Left forelimb (tissue), 1 donor: ENCODE results near the gene PRKCE.
"Not testable (repeated sequence)": the region's sequence is repeated elsewhere in the genome, so short reads cannot be mapped to it uniquely, and the experiment has no call there.

ENCODE experiments used
- DNase-seq: peaks from one replicate; pipeline ENCODE4 v3.0.0-alpha.2; 2018; ENCODE audit warnings: low spot score

PRKCE gene

DNA sequence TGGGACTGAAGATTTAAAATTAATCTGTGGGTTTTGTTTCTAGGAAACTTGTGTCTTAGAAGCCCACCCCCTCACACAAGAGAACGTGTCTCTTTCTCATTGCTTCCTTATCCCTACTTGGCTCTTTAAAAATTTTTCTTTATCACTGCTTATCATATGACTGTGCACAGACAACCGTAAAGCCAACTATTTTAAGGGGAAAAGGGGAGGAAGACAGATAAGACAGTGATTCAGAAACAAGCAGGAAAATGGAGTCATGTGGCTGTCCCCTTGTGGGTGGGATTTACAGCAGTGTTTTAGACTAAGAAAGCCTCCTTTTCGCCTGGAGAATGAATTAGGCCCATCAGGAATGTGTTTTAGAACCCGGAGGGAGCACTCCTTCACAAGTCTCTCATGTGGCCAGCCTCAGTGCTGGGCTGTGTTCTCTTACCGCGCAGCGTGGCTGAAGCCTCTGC lies 17.6 kb downstream of the PRKCE start:
- no peak for DNase-seq

GRCh38 chr2:45670646-45671045 lies 19.2 kb downstream of the PRKCE start:
- no peak for DNase-seq

- DNase-seq, result no peak
Measured at GRCh38 chr2:45672138-45672537, 20.7 kb downstream of the PRKCE start.

DNA sequence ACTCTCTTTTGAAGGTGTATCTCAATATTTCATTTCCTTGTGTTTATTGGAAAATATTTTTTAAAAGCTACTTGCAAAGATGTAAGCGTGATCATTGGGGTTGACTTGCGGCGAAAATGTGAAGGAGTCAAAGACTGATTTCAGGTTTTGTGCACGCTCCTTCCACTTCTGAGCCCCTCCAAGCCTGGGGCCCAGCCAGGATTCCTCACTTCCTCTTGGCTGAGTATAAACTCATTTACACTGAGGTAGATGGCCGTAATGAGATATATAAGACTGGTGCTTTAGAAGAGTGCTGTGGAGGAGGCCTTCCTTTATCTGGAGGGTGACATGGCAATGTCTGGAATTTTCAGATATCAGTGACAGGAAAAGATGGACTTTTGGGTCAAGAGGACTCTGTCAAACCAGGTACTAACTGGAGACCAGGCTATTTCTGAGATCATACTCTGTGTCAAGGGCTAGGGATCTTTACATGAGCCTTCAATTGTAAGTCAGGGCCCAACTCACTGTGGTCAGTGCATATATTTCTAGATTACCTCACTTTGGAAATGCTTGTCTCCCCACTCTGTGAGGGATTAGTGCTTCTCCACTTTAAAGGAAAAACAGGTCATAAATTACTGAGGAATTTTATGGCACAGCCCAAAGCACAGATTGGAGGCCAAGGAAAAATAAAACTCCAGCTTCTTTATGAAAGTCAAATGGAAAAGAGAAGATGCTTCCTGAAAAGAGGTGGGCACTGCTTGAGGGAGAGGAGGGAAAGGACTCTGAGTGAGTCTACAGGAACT lies 22.8 kb downstream of the PRKCE start:
- no peak for DNase-seq

DNA sequence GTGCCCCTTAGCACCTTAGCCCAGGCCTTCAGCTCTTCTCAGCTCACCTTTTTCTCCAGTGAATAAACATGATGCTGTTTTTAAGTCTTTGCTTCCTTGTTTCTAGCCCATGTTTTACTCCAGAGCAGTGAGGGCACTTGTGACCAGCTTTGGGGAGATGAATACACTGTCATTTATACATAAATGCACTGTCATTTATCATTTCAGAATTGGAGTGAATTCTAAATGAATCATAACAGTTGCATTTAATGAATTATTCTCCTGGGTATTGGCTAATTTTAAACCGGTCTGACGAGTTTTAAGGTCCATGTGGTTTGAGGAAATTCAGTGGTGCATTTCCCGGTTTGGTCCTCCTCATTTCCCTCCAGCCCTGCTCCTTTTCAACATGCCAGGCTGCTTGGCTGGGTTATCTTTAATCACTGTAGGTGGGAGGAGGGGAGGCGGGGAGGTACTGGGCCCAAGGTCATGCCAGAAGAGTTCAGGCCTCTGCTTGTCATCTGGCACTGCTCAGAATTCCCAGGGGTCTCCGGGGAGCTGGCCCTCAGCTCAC lies 23.9 kb downstream of the PRKCE start:
- DNase-seq, result no peak

DNA sequence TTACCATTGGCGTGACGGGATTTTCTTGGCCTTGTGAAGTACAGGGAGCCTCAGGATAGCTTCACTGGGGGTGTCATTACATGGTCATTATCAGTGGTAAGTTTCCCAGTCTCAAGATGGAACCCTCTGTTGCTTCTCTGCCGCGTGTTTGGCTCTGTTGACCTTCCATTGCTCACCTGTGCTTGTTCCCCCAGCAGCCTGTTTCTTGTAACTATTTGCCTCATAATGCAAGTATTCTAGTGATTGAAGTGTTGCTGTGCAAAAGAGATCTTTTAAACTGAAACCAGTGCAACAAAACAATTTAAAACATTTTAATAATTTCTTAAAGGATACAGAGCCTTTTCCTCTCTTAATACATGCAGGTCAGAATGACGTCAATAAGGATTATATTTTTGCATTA lies 24.6 kb downstream of the PRKCE start:
- DNase-seq, result no peak

GRCh38 chr2:45678791-45679348 lies 27.4 kb downstream of the PRKCE start:
- no peak for DNase-seq

GRCh38 chr2:45680351-45680967 lies 29.0 kb downstream of the PRKCE start:
- no peak for DNase-seq

GRCh38 chr2:45681675-45682074 lies 30.2 kb downstream of the PRKCE start:
- DNase-seq, result no peak

GRCh38 chr2:45683292-45683691 lies 31.8 kb downstream of the PRKCE start:
- no peak for DNase-seq

- DNase-seq, result no peak
Measured at GRCh38 chr2:45684756-45685155, 33.3 kb downstream of the PRKCE start.

- DNase-seq, result no peak
Measured at GRCh38 chr2:45685260-45685659, 33.8 kb downstream of the PRKCE start.

GRCh38 chr2:45687964-45688363 lies 36.5 kb downstream of the PRKCE start:
- no peak for DNase-seq

DNA sequence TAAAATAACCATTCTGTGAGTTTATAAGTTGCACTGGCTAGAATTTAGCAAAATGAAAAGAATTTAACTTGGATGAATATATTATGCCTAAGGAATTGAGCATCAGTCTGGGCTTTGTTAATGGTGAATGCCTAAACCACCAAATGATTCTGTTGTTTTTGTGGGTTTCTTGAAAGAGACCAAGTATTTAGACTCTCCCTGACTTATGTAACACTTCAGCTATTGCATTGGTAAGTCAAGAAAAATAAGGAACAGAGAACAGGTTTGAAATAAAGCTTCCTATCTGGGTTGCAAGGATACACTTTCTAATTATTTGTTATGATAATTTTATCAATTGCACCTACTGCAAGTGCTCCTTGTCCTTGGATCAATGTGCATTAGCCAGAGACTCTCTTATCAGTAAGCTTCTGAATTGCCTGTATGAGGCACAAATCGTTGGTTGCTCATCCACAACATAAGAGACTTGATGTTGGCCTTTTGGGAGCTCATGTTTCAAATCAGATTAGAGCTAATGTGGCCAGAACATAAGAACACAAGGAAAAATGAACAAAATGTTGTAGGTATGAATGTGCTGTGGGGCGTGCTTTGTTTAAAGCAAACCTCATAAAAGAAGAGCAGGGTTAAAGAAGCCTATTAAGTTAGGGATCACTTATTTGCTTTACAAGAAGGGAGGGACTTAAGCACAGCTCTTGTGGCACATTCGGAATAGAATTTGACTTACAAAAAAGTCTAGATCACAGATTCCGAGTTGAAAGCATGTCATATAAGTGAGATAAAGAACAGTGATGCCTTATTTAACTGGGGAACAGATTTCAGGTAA lies 37.2 kb downstream of the PRKCE start:
- DNase-seq, result no peak

DNA sequence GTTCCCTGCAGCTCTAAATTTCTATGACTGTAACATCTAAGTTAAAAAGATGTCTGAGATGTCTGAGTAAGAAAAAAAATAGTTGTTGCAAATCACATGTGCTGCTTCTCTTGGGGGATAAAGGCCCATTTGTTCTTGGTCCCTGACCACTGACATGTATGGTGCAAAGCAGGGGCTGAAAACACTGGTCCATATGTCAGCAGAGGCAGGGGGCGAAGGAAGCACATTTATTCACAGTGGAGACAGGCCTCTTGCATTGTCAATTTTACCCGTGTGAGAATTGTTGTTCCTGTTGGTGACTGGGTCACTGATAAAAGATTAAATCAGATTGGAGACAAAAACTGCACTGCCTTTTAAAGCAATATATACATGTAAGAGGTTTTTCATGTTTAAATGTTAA lies 38.8 kb downstream of the PRKCE start:
- no peak for DNase-seq

DNA sequence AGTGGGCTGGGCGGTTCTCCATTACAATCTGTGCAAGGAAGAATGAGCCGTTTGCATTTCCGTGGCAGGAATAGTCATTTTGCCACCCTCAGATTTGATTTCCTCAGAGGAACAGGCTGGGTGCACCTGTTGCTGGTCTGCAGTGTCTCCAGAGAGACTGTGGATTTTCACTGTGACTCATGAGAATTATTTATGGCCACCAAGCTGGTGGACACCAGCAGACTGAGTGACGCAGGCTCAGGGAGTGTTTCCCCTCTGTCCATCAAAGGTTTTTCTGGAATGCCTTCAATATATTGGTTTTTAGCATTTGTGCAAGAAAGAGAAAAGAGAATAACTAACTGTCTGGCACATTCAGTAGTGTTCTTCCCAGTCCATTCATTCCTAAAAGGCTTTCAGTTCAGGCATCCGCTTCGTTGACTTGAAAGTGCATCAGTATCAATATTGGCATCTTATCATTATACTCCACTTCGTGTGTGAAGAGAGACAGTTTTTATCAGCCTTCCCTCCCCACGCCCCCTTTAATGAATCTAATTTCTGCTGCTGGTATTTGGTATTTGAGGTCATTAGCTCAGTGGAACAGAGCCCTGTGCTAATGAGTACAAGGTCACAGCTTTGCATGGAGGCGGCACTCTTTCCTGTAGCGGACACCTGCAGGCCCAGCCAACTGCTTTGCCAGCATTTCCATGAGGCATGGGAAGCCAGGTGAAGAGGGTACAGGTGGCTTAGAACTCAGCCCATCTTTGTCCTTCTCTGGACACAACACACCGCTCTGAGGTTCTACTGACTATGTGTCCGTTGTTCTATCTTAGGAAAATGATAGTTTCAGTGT lies 39.9 kb downstream of the PRKCE start:
- no peak for DNase-seq

DNA sequence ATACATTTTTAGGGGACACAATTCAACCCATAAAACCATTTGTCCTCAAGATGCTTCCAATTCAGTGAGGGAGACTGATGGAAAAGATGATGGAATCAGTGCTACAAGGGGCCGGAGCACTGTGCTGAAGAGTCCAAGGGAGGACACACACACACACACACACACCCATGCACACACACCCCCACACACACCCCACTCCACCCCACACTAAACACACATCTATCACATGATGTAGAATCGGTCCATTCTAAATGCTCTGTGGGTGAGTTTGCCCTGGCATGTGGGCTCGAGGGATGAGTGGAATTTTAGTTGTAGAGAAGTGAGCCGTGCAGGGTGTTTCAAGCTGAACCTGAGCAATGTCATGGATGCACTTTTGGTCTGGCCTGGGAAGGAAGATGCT lies 41.1 kb downstream of the PRKCE start:
- DNase-seq, result no peak

GRCh38 chr2:45695480-45696007 lies 44.1 kb downstream of the PRKCE start:
- DNase-seq, result not testable (repeated sequence)

DNA sequence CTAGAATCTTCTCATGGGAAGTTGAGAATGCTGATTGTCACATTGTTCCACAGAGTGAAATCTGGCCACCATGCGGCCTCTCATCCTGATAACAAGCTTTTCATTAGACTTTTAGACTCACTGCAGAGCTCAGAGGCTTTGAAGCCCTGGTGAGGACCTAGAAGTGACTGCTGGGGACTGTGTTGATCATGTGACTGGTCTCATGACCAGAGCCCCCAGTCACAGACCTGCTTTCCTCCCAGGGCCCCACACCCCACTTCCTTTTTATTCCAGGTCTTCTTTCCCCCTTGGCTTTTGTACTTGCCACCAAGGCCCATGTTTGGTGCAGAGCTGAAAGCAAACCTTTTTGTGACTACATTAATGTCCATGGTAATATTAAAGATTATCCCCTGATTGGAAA lies 45.2 kb downstream of the PRKCE start:
- DNase-seq, result no peak

- no peak for DNase-seq
Measured at GRCh38 chr2:45697190-45697589, 45.7 kb downstream of the PRKCE start.

GRCh38 chr2:45698554-45698953 lies 47.1 kb downstream of the PRKCE start:
- DNase-seq, result no peak
